Measurements from ENCODE around the gene SLC16A14. TPM values are rescaled to one million over a fixed set of nuclear protein-coding genes. Genes with fewer than 3 reads are reported as not detected.

The SLC16A14 gene
- total and polyA plus RNA-seq, 2 donors (not counting 3 experiments of a cell fraction or from before 2014, with no cell fraction given), result 0.22 to 0.30 TPM

DNA sequence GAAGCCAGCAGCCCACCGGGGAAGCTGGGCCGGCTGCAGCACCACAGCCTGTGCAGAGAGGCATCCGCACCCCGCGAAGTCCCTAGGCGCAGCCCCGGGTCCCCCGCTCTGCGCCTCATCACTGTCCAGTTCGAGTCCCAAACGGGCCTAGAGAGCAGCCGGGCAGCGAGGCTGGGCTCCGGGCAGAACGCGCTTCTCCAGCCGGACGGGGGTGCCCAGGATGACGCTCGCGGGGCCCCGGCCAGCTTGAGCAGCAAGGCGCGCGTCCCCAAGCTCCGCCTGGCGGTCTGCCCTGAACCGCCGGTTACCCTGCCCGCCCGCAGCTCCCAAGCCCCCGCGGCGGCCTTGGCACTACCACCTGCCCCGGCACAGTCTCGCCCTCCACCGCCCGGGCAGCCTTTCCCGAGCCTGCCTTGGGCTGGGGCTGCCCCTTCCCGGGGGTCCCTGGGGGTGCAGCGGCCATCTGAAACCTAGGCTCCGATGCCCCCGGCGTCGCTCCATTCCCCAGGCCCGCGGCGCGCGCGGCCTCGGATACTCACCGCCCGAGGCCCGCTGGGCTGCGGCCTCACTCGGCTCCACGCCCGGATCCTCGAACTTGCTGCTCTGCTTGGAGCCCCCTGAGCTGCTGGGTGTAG lies 591 bp downstream of the SLC16A14 start:
- intact Hi-C loops (cut with micrococcal nuclease), result loop anchor here (1.0 to 5.0 kb wide), 4 partner anchors 60 to 344 kb away; no protein-coding TSS in a partner anchor
- TF ChIP-seq, protein P1, sequence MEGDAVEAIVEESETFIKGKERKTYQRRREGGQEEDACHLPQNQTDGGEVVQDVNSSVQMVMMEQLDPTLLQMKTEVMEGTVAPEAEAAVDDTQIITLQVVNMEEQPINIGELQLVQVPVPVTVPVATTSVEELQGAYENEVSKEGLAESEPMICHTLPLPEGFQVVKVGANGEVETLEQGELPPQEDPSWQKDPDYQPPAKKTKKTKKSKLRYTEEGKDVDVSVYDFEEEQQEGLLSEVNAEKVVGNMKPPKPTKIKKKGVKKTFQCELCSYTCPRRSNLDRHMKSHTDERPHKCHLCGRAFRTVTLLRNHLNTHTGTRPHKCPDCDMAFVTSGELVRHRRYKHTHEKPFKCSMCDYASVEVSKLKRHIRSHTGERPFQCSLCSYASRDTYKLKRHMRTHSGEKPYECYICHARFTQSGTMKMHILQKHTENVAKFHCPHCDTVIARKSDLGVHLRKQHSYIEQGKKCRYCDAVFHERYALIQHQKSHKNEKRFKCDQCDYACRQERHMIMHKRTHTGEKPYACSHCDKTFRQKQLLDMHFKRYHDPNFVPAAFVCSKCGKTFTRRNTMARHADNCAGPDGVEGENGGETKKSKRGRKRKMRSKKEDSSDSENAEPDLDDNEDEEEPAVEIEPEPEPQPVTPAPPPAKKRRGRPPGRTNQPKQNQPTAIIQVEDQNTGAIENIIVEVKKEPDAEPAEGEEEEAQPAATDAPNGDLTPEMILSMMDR (IDR thresholded peaks at IDR 0.05; ENCODE audit: extremely low read depth in 1 of 2, insufficient read depth in 1 of 2, low read depth in 1 of 2, low read length in 2 of 2), result peak in 1 of 2 donors; percentile 38
- TF ChIP-seq GATA2 (IDR thresholded peaks at IDR 0.05; ENCODE audit: insufficient read depth, insufficient read length, low read depth, low read length), result no peak
- TF ChIP-seq EZH2 (IDR thresholded peaks at IDR 0.05; ENCODE audit: borderline replicate concordance, low read depth, low read length, severe bottlenecking), result peak; percentile 31
- peak overlapping the region; percentile 90 for H2AFZ ChIP-seq (ENCODE audit: low read depth, low read length)
- peaks cover 7% of the 10 kb centered on the region for H3K4me1 ChIP-seq (ENCODE audit: control insufficient read depth, extremely low read depth, insufficient read depth, low read length)
- no TSS peak for BruUV-seq (replicated peaks)
- H3K4me2 ChIP-seq (ENCODE audit: insufficient read depth, low read length), result peak overlapping the region; percentile 90
- POLR2A ChIA-PET, result no interaction called here
- DNase-seq (ENCODE audit: low read depth, low spot score), result peak; percentile 50
- peaks cover 1 to 7% of the 10 kb centered on the region in 2 experiments for H3K27me3 ChIP-seq (ENCODE audit: control insufficient read depth in 2 of 2, insufficient read depth in 2 of 2, low read length in 2 of 2)
- no peaks in the 10 kb centered on the region for H4K20me1 ChIP-seq (replicated peaks; ENCODE audit: control insufficient read depth, extremely low read depth, insufficient read depth, low read length)
- dilution Hi-C loops (cut with MboI; ENCODE audit: extremely low pct_ligation_motif_present, low sequenced_read_pairs), result no loop called here
- H3K9me3 ChIP-seq (replicated peaks; ENCODE audit: control insufficient read depth, insufficient read depth, low read length), result no peaks in the 10 kb centered on the region
- H3K9me1 ChIP-seq (replicated peaks; ENCODE audit: control insufficient read depth, extremely low read depth, insufficient read depth, low read length), result no peaks in the 10 kb centered on the region
- FAIRE-seq, result no peak
- H3K79me2 ChIP-seq (ENCODE audit: control insufficient read depth, insufficient read depth, low read length), result no peaks in the 10 kb centered on the region
- no peak overlapping the region for H3K27ac ChIP-seq (ENCODE audit: insufficient read depth, low read depth, low read length)
- no peak overlapping the region for H3K9ac ChIP-seq (replicated peaks; ENCODE audit: extremely low read depth, insufficient read depth, low read length)
- peak overlapping the region; percentile 39 to 45 (median 44) for H3K4me3 ChIP-seq (replicated peaks in 1 of 3; ENCODE audit: insufficient read depth in 1 of 3, low read depth in 1 of 3, low read length in 3 of 3)
- H3K36me3 ChIP-seq (ENCODE audit: control insufficient read depth in 2 of 2, extremely low read depth in 1 of 2, insufficient read depth in 2 of 2, low read length in 2 of 2), result no peaks in the 10 kb centered on the region
- CTCF ChIA-PET, result interaction anchor here (1.1 to 4.3 kb wide), 26 partner anchors 8 to 546 kb away, joined by 3 to 127 read pairs (median 8); no protein-coding TSS in a partner anchor
